Heart left ventricle (tissue), 16 donors: Measurements from ENCODE around the gene ELOVL2. TPM values are rescaled to one million over a fixed set of nuclear protein-coding genes. Genes with fewer than 3 reads are reported as not detected.

Experiments
- ATAC-seq, 4 donors: fragments of 200-7000 bp; cut with Tn5 transposase; one replicate each; pipeline ENCODE4 v1.9.1; 2020 to 2022; ENCODE audit warnings: moderate library complexity in 4 of 4, mild to moderate bottlenecking in 3 of 4, moderate number of reproducible peaks in 1 of 4
- DNase-seq, 5 donors: peaks; one replicate each; pipeline ENCODE4 v3.0.0-alpha.2; 2020
- H3K27ac ChIP-seq, 12 donors: fragments of 200-600 bp; sonication (generic) in 4 of 12; one replicate each; pipeline versions ENCODE4 v1.5.0 to v1.8.0; 2016 to 2022; ENCODE audit warnings: mild to moderate bottlenecking in 2 of 12
- H3K27me3 ChIP-seq, 9 donors: fragments of 200-600 bp; sonication (generic) in 2 of 9; one replicate each; pipeline versions ENCODE4 v1.5.1 to v1.8.0; 2016 to 2022; ENCODE audit warnings: mild to moderate bottlenecking in 3 of 9
- H3K36me3 ChIP-seq, 9 donors: fragments of 200-600 bp; sonication (generic) in 2 of 9; one replicate each; pipeline versions ENCODE4 v1.5.0 to v1.8.0; 2018 to 2022; ENCODE audit warnings: mild to moderate bottlenecking in 2 of 9
- H3K4me1 ChIP-seq, 12 donors: fragments of 200-600 bp; sonication (generic) in 4 of 12; one replicate each; pipeline versions ENCODE4 v1.5.0 to v1.8.0; 2016 to 2022; ENCODE audit warnings: mild to moderate bottlenecking in 3 of 12
- H3K4me3 ChIP-seq, 12 donors: fragments of 200-600 bp; sonication (generic) in 4 of 12; one replicate each; pipeline versions ENCODE4 v1.5.0 to v1.8.0; 2017 to 2022; ENCODE audit warnings: mild to moderate bottlenecking in 9 of 12, moderate library complexity in 4 of 12
- H3K9me3 ChIP-seq, 12 donors: fragments of 200-600 bp; sonication (generic) in 4 of 12; one replicate each; pipeline versions ENCODE4 v1.5.0 to v1.8.0; 2016 to 2022; ENCODE audit warnings: mild to moderate bottlenecking in 1 of 12
- CTCF ChIP-seq, 12 donors: fragments of 200-600 bp; sonication (generic) in 4 of 12; IDR thresholded peaks; one replicate each; pipeline versions ENCODE4 v1.5.0 to v1.8.0; 2018 to 2022; ENCODE audit warnings: antibody characterized with exemption in 12 of 12, mild to moderate bottlenecking in 5 of 12
- POLR2A ChIP-seq, 2 donors: fragments of 450-650 bp; IDR thresholded peaks; one replicate each; pipeline ENCODE4 v1.6.1; 2017; ENCODE audit warnings: antibody characterized with exemption in 2 of 2, mild to moderate bottlenecking in 2 of 2, moderate library complexity in 2 of 2
- WGBS, 4 donors: extraction: QIAGEN DNeasy Blood & Tissue Kit in 2 of 4; methylation state at CpG; one replicate each; pipeline versions ENCODE4 v1.1.5 to v1.1.7; 2013 to 2018; 5-methylcytosine and 5-hydroxymethylcytosine counted together
- intact Hi-C, 10 donors: fragments of 100-400 bp; cut with DNase I; formaldehyde crosslinking; loops; one replicate each; pipeline versions ENCODE4 v1.11.1 to v1.14.2; 2022
- polyA plus RNA-seq, 2 donors: library from polyadenylated mRNA; stranded (reverse); fragments of 200-250 nt; gene quantifications; one replicate each; pipeline ENCODE4 v1.2.3, GENCODE V29; 2013
- total RNA-seq, 9 donors: library from RNA; depleted of rRNA in 2 of 9; stranded (reverse); fragments of >200 nt in 2 of 9; fragmentation: NEBNext Ultra II Directional in 3 of 9; extraction: Animal tissue kit (Norgen Biotek cat#: 25700) in 3 of 9; gene quantifications; one replicate each; pipeline versions ENCODE4 v1.1.0 to v1.2.4, GENCODE V29; 2016 to 2023
- donor health status: ischemic (EF 13 %, LVEDD 7.1; RV severe dilation, severe dysfunction).
- donor health status: healthy with polysubstance abuse.
- donor health status: DM: no; HTN: yes; CAD: no.
- donor health status: DM: no; HTN: no; CAD: no.
- donor health status: ischemic (EF 25% LVEDD 6.9; RV normal size, moderate dysfunction).
- donor health status: ischemic (EF 25% LVEDD 5.7; RV mildly dilated, moderate dysfunction).
- donor health status: healthy.
- donor health status: DM: yes; HTN: yes; CAD: no.
- donor health status: ischemic (EF 35%, LVEDD 5.7; RV mildly dilated, moderate dysfunction).
- donor health status: nonischemic (EF 11% LVEDD 7.7; RV severe dilation, severe dysfunction).
- donor health status: DM: yes; HTN: yes; CAD: no.
- donor health status: PGD.
- donor health status: ischemic (EF 29% LVEDD 5.4; RV normal size, mild dysfunction).
- donor health status: nonischemic (EF 23%, LVEDD 6.1; RV moderate dilation, normal function).

Gene ELOVL2
- total and polyA plus RNA-seq, 11 donors: 1.1 to 6.1 (median 1.6) TPM

GRCh38 chr6:11065436-11066202, 21.5 kb upstream of the ELOVL2 start:
- H3K9me3 ChIP-seq: no peaks in the 10 kb centered on the region
- no peaks in the 10 kb centered on the region for H3K27me3 ChIP-seq
- ATAC-seq (no peak), DNase-seq (no peak)
- no peak overlapping the region for H3K27ac ChIP-seq
- no peaks in the 10 kb centered on the region for H3K36me3 ChIP-seq
- TF ChIP-seq POLR2A (IDR thresholded peaks at IDR 0.05): no peak
- no peak for TF ChIP-seq CTCF (IDR thresholded peaks at IDR 0.05)
- intact Hi-C loops: loop anchor here (2.0 to 10.0 kb wide), 8 partner anchors 111 to 591 kb away; no protein-coding TSS in a partner anchor
- no peak overlapping the region for H3K4me3 ChIP-seq
- 77 to 89% (median 87%) methylated on average over 6 of the region's 6 CpGs for WGBS, 4 donors
- H3K4me1 ChIP-seq: no peaks in the 10 kb centered on the region

GRCh38 chr6:11064836-11065235, 20.7 kb upstream of the ELOVL2 start:
- Histone ChIP-seq H3K9me3 (no peaks in the 10 kb centered on the region), H3K4me1 (no peaks in the 10 kb centered on the region), H3K27ac (no peak overlapping the region), H3K4me3 (no peak overlapping the region), H3K27me3 (no peaks in the 10 kb centered on the region), H3K36me3 (no peaks in the 10 kb centered on the region)
- no peak for TF ChIP-seq CTCF (IDR thresholded peaks at IDR 0.05)
- ATAC-seq (no peak), DNase-seq (no peak)
- 66 to 78% (median 74%) methylated on average over 3 of the region's 3 CpGs for WGBS, 4 donors
- intact Hi-C loops: loop anchor here (5.0 to 10.0 kb wide), 6 partner anchors 113 to 590 kb away; no protein-coding TSS in a partner anchor

- ATAC-seq (no peak), DNase-seq (no peak)
- H3K9me3 ChIP-seq: no peaks in the 10 kb centered on the region
- no peak for TF ChIP-seq CTCF (IDR thresholded peaks at IDR 0.05)
- TF ChIP-seq POLR2A (IDR thresholded peaks at IDR 0.05): no peak
- H3K27me3 ChIP-seq: no peaks in the 10 kb centered on the region
- H3K36me3 ChIP-seq: no peaks in the 10 kb centered on the region
- no peak overlapping the region for H3K27ac ChIP-seq
- 84 to 89% (median 86%) methylated on average over 2 of the region's 2 CpGs for WGBS, 4 donors
- intact Hi-C loops: loop anchor here in 3 of 10 donors (10.0 kb wide), 3 partner anchors 218 to 588 kb away; no protein-coding TSS in a partner anchor
- H3K4me3 ChIP-seq: no peak overlapping the region
- H3K4me1 ChIP-seq: no peaks in the 10 kb centered on the region
These were observed 18.6 kb upstream of the ELOVL2 start for GRCh38 chr6:11062715-11063114.

- intact Hi-C loops: loop anchor here in 3 of 10 donors (10.0 kb wide), 3 partner anchors 217 to 587 kb away; no protein-coding TSS in a partner anchor
- H3K4me1 ChIP-seq: no peaks in the 10 kb centered on the region
- WGBS, 4 donors: 91 to 96% (median 93%) methylated on average over 4 of the region's 4 CpGs
- no peaks in the 10 kb centered on the region for H3K36me3 ChIP-seq
- no peaks in the 10 kb centered on the region for H3K27me3 ChIP-seq
- TF ChIP-seq CTCF (IDR thresholded peaks at IDR 0.05): no peak
- TF ChIP-seq POLR2A (IDR thresholded peaks at IDR 0.05): no peak
- DNase-seq: no peak
- H3K9me3 ChIP-seq: no peaks in the 10 kb centered on the region
- ATAC-seq: no peak
- H3K4me3 ChIP-seq: no peak overlapping the region
- H3K27ac ChIP-seq: no peak overlapping the region
These were observed 18.0 kb upstream of the ELOVL2 start for GRCh38 chr6:11062083-11062482.
